GM12878 (cell line): Measurements from ENCODE around the gene SHROOM4.

Experiments used
- RAD21 ChIP-seq: IDR thresholded peaks from 2 replicates; pipeline ENCODE4 v1.6.1; 2011; ENCODE audit warnings: mild to moderate bottlenecking, low read depth, low read length, moderate library complexity; ENCODE audit not compliant: insufficient read depth
- TF ChIP-seq, protein P1 (sequence below): IDR thresholded peaks from 2 replicates; pipeline ENCODE4 v1.6.1; 2012; ENCODE audit warnings: mild to moderate bottlenecking, low read depth, low read length
- TF ChIP-seq, protein P2 (sequence below), 3 experiments: IDR thresholded peaks in 2 of 3; conservative IDR thresholded peaks in 1 of 3; 2 replicates each; pipeline ENCODE4 v1.5.1; 2011; ENCODE audit warnings: low read depth in 3 of 3, low read length in 3 of 3, mild to moderate bottlenecking in 3 of 3, control low read depth in 2 of 3, moderate library complexity in 2 of 3, inconsistent platforms in 1 of 3, mixed read lengths in 1 of 3; ENCODE audit not compliant: control insufficient read depth in 2 of 3, insufficient read depth in 1 of 3; ENCODE audit errors: extremely low read depth in 1 of 3

DNA sequence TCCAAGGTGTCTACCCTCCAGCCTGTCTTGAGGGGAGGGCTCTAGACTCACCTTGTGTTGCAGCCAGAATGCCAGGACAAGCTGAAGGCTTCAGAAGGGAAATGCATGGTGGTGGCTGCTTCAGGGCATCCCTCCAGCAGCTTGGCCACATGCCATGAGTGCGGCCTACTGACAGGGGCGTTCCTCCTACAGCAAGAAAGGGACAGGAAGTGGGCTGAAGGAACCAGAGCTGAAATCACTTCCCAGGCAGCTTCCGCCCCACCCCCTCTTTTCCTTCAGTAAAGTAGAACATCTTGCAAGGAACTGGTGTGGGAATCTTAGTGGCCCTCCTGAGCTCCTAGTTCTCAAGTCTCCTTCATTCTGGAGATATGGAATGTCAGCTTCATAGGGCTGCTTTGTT lies 175.9 kb downstream of the SHROOM4 start:
- TF ChIP-seq, protein P1, sequence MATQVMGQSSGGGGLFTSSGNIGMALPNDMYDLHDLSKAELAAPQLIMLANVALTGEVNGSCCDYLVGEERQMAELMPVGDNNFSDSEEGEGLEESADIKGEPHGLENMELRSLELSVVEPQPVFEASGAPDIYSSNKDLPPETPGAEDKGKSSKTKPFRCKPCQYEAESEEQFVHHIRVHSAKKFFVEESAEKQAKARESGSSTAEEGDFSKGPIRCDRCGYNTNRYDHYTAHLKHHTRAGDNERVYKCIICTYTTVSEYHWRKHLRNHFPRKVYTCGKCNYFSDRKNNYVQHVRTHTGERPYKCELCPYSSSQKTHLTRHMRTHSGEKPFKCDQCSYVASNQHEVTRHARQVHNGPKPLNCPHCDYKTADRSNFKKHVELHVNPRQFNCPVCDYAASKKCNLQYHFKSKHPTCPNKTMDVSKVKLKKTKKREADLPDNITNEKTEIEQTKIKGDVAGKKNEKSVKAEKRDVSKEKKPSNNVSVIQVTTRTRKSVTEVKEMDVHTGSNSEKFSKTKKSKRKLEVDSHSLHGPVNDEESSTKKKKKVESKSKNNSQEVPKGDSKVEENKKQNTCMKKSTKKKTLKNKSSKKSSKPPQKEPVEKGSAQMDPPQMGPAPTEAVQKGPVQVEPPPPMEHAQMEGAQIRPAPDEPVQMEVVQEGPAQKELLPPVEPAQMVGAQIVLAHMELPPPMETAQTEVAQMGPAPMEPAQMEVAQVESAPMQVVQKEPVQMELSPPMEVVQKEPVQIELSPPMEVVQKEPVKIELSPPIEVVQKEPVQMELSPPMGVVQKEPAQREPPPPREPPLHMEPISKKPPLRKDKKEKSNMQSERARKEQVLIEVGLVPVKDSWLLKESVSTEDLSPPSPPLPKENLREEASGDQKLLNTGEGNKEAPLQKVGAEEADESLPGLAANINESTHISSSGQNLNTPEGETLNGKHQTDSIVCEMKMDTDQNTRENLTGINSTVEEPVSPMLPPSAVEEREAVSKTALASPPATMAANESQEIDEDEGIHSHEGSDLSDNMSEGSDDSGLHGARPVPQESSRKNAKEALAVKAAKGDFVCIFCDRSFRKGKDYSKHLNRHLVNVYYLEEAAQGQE = no peak
- no peak for TF ChIP-seq RAD21
- TF ChIP-seq, protein P2, sequence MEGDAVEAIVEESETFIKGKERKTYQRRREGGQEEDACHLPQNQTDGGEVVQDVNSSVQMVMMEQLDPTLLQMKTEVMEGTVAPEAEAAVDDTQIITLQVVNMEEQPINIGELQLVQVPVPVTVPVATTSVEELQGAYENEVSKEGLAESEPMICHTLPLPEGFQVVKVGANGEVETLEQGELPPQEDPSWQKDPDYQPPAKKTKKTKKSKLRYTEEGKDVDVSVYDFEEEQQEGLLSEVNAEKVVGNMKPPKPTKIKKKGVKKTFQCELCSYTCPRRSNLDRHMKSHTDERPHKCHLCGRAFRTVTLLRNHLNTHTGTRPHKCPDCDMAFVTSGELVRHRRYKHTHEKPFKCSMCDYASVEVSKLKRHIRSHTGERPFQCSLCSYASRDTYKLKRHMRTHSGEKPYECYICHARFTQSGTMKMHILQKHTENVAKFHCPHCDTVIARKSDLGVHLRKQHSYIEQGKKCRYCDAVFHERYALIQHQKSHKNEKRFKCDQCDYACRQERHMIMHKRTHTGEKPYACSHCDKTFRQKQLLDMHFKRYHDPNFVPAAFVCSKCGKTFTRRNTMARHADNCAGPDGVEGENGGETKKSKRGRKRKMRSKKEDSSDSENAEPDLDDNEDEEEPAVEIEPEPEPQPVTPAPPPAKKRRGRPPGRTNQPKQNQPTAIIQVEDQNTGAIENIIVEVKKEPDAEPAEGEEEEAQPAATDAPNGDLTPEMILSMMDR (IDR thresholded peaks at IDR 0.05 in 2 of 3, conservative IDR thresholded peaks at IDR 0.05 in 1 of 3; ENCODE audit: control insufficient read depth in 2 of 3, extremely low read depth in 1 of 3, insufficient read depth in 1 of 3, low read depth in 3 of 3, low read length in 3 of 3) = no peak
